A673 (cell line): Measurements from ENCODE around the gene THOC5.

Experiments
- EZH2 ChIP-seq: fragments of 200-600 bp; sonication (generic); IDR thresholded peaks from 2 replicates; pipeline ENCODE4 v1.6.1; 2017; ENCODE audit warnings: borderline replicate concordance, low read depth, mild to moderate bottlenecking, mixed read lengths, antibody characterized with exemption, low read length; ENCODE audit not compliant: poor library complexity, severe bottlenecking
- TF ChIP-seq, protein P1 (sequence below): fragments of 300-800, 200-600 bp; sonication (generic); conservative IDR thresholded peaks from 2 replicates; pipeline ENCODE4 v1.5.1; 2017; ENCODE audit warnings: low read depth, mild to moderate bottlenecking, antibody characterized with exemption, low read length, moderate library complexity, mixed read lengths

DNA sequence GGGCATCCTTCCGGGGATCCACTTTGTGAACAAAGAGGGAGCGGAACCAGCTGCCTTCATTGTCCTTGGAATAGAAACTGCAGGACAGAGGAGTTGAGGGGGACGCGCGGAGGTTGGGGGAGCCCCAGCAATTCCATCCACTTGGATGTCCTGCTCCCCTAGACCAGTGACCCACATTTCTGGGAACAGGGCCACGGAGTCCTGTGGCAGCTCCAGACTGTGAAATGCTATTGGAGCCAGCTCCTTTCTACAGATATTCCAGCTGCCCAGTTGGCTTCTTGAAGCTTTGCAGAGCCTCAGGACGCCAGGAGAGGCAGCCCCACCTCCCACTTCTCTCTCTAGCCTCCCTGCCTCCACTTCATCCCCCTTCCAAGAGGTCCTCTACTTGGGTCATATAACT, 16.9 kb upstream of the THOC5 start:
- TF ChIP-seq, protein P1, sequence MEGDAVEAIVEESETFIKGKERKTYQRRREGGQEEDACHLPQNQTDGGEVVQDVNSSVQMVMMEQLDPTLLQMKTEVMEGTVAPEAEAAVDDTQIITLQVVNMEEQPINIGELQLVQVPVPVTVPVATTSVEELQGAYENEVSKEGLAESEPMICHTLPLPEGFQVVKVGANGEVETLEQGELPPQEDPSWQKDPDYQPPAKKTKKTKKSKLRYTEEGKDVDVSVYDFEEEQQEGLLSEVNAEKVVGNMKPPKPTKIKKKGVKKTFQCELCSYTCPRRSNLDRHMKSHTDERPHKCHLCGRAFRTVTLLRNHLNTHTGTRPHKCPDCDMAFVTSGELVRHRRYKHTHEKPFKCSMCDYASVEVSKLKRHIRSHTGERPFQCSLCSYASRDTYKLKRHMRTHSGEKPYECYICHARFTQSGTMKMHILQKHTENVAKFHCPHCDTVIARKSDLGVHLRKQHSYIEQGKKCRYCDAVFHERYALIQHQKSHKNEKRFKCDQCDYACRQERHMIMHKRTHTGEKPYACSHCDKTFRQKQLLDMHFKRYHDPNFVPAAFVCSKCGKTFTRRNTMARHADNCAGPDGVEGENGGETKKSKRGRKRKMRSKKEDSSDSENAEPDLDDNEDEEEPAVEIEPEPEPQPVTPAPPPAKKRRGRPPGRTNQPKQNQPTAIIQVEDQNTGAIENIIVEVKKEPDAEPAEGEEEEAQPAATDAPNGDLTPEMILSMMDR, result no peak
- no peak for TF ChIP-seq EZH2
